Measurements from ENCODE around the gene RPP38.

DNA sequence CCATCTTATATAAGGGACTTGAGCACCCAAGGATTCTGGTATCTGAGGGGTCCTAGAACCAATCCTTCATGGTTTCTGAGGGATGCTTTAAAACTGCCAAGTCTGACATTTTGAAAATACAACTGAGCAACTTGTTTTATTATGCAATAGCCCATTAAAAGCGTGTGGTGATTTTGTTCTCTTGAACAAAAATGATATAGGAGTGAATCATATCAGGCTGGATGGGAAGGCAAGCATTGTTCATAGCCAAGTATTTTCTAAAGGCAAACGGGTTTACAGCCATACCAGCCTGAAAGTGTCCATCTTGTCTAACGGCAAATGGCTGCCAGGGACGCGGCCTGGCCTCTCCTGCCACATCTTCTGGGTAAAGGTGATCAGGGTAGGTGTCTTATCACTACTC lies 23.4 kb downstream of the RPP38 start:
- TF ChIP-seq, protein P1, sequence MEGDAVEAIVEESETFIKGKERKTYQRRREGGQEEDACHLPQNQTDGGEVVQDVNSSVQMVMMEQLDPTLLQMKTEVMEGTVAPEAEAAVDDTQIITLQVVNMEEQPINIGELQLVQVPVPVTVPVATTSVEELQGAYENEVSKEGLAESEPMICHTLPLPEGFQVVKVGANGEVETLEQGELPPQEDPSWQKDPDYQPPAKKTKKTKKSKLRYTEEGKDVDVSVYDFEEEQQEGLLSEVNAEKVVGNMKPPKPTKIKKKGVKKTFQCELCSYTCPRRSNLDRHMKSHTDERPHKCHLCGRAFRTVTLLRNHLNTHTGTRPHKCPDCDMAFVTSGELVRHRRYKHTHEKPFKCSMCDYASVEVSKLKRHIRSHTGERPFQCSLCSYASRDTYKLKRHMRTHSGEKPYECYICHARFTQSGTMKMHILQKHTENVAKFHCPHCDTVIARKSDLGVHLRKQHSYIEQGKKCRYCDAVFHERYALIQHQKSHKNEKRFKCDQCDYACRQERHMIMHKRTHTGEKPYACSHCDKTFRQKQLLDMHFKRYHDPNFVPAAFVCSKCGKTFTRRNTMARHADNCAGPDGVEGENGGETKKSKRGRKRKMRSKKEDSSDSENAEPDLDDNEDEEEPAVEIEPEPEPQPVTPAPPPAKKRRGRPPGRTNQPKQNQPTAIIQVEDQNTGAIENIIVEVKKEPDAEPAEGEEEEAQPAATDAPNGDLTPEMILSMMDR (IDR thresholded peaks at IDR 0.05; ENCODE audit: control extremely low read depth in 1 of 3, insufficient read depth in 1 of 3, low read depth in 1 of 3, low read length in 3 of 3) = no peak
- TF ChIP-seq EZH2 (IDR thresholded peaks at IDR 0.05; ENCODE audit: low read depth, low read length, severe bottlenecking) (no peak), JUND (IDR thresholded peaks at IDR 0.05; ENCODE audit: low read length) (no peak), CEBPB (IDR thresholded peaks at IDR 0.05; ENCODE audit: low read depth, low read length) (no peak), CHD2 (IDR thresholded peaks at IDR 0.05; ENCODE audit: low read length) (no peak), GABPA (IDR thresholded peaks at IDR 0.05; ENCODE audit: borderline replicate concordance, insufficient read depth, low read length) (no peak), EGR1 (IDR thresholded peaks at IDR 0.05; ENCODE audit: borderline replicate concordance, low read depth, low read length) (no peak), CHD1 (IDR thresholded peaks at IDR 0.05; ENCODE audit: low read depth, low read length) (no peak)
- TF ChIP-seq, protein P2, sequence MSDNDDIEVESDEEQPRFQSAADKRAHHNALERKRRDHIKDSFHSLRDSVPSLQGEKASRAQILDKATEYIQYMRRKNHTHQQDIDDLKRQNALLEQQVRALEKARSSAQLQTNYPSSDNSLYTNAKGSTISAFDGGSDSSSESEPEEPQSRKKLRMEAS (IDR thresholded peaks at IDR 0.05) = no peak
